CD4-positive, alpha-beta T cell treated with Interleukin-1 beta for 1 hour (primary cell): ENCODE data around the gene MRPS31.

ENCODE experiments used
- DNase-seq, 2 donors: peaks; one replicate each; pipeline ENCODE4 v3.0.0-alpha.2; 2020 to 2022

MRPS31 gene

GRCh38 chr13:40770934-40771618 lies at the start of gene MRPS31:
Gene MRPS31 (minus strand): TSS chr13:40771190. CDS start chr13:40771136, 54 bp downstream.
- peak; percentile 93 to 94 for DNase-seq

DNA sequence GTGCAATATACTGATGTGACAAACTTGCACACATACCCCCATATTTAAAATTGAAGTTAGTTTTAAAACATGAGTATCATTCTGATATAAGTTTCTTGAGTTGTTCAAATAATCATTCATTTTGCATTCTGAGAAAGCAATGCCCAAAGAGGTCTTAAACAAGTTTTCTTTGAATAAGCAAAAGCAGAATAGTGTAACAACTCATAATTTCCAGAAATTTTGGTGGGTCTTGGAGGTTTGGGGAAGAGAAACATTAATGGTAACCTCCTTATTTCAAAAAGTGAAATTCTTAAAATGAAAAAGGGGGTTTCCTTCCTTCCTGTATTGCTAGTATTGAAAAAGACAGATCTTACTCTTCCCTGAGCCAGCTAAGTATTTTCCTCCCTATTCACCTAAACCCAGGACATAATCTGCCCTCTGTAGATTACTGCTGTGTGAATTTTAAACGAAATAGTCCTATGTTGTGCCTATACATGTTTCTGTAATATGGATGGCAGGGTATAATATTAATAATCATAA lies 48.9 kb upstream of the MRPS31 start:
- no peak for DNase-seq

DNA sequence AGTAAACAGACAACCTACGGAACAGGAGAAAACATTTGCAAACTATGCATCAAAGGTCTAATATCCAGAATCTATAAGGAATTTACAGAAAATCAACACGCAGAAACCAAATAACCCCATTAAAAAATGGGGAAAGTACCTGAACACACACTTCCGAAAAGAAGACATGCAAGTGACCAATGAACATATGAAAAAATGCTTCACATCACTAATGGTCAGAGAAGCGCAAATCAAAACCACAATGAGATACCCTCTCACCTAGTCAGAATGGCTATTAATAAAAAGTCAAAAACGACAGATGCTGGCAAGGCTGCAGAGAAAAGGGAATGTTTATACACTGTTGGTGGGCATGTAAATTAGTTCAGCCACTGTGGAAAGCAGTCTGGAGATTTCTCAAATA lies 47.9 kb upstream of the MRPS31 start:
- no peak for DNase-seq

DNA sequence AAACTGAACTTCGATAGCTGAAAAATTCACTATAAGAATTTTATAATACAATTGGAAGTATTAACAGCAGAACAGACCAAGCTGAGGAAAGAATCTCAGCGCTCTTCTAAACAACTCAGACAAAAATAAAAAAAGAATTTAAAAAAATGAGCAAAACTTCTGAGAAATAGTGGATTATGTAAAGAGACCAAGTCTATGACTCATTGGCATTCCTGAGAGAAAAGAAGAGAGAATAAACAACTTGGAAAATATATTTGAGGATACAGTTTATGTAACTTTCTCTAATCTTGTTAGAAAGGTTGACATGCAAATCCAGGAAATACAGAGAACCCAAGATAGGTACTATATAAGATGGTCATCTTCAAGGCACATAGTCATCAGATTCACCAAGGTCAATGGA lies 43.8 kb upstream of the MRPS31 start:
- DNase-seq = no peak

- DNase-seq = peak in 1 of 2 donors; percentile 32
These were observed 42.9 kb upstream of the MRPS31 start for GRCh38 chr13:40813667-40814454.

- no peak for DNase-seq
These were observed 41.9 kb upstream of the MRPS31 start for GRCh38 chr13:40812724-40813445.

- DNase-seq = no peak
These were observed 41.1 kb upstream of the MRPS31 start for GRCh38 chr13:40812102-40812501.

DNA sequence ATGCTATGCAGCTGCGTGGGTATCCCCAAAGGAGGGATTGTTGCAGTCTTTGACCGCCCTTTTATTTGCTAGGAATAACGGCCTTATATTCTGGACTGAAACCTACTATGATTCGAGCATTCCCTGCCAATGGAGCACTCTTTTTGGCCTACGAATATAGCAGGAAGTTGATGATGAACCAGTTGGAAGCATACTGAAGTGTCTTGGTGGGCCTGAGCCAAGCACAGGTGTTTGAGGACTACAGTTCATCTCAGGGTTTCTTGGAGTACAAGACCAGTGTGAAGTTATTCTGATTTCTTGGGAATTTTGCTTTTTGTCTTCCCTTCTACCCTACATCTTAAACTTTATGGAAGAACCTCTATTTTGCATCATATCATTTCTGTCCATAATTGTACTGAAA lies 38.5 kb upstream of the MRPS31 start:
- DNase-seq = no peak

GRCh38 chr13:40806241-40806640 lies 35.3 kb upstream of the MRPS31 start:
- no peak for DNase-seq

- DNase-seq = no peak
These were observed 32.3 kb upstream of the MRPS31 start for GRCh38 chr13:40803316-40803715.

GRCh38 chr13:40801255-40802217 lies 30.5 kb upstream of the MRPS31 start:
- DNase-seq = no peak

- DNase-seq = no peak
These were observed 29.6 kb upstream of the MRPS31 start for GRCh38 chr13:40800559-40800958.

DNA sequence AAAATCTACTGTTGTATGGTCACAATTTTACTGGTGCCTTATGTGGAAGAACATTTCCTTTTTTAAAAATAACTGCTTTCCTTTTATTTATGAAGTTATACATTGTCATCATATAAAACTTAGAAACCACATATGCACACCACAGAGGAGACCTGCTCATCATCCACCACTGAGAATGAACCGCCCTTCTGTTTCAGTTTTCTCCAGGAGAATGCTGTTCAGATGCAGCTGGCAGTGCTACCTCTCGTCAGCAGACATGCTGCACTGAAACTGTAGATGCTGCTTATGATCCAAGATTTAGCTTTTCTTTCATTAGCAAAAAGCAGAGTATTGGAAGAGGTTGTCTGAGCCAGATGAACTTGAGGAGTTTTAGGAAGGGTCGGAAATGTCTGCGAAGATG lies 28.5 kb upstream of the MRPS31 start:
- no peak for DNase-seq

DNA sequence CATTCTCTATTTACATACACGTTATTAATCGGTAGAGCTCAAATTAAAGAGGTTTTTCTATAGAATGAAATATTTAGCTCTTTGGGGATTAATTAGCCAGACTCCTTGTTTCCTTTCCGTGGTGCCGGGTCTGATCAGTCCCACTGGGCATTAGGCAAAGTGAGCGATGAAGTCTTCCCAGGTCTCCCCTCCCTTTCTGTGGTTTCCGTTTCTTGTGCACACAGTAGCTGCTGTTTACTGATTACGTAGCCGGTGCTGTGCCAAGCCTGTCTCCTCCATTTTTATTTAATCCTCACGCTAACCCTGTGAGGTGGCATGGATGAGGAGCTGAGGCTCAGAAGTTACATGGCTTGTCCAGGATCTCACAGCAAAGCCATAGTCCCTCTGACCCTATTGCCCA lies 27.4 kb upstream of the MRPS31 start:
- DNase-seq = peak; percentile 23 to 37

DNA sequence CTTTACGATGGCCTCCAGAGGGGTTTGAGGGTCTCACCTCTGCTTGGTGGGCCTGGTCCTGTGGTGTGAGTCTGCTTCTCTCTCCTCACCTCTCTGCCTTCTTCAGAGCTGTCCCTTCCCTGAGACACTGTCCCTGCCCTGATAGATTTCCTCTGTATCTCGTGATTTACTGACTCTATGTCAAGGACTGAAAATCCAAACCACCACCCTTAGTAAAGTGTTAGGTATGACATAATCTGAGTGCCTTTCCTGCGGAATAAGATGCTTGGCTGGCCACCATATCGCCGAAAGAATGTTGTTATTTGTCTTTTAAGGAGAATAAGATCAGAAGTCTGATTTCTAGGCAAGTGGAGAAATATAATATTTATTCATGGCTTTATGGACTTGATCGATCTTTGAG lies 25.7 kb upstream of the MRPS31 start:
- DNase-seq = no peak

- no peak for DNase-seq
These were observed 23.7 kb upstream of the MRPS31 start for GRCh38 chr13:40794414-40795368.

DNA sequence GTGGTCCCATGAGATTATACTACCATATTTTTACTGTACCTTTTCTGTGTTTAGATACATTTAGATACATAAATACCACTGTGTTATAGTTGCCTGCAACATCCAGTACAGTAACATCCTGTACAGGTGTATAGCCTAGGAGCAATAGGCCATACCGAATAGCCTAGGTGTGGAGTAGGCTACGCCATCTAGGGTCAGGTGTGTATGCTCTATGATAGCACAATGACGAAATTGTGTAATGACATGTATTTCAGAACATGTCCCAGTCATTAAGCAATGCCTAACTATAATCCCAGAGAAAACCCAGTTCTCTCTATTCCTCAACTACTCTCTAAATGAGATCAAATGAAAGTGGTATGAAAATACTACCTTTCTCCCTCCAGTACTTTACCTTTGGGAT lies 22.3 kb upstream of the MRPS31 start:
- DNase-seq = no peak

DNA sequence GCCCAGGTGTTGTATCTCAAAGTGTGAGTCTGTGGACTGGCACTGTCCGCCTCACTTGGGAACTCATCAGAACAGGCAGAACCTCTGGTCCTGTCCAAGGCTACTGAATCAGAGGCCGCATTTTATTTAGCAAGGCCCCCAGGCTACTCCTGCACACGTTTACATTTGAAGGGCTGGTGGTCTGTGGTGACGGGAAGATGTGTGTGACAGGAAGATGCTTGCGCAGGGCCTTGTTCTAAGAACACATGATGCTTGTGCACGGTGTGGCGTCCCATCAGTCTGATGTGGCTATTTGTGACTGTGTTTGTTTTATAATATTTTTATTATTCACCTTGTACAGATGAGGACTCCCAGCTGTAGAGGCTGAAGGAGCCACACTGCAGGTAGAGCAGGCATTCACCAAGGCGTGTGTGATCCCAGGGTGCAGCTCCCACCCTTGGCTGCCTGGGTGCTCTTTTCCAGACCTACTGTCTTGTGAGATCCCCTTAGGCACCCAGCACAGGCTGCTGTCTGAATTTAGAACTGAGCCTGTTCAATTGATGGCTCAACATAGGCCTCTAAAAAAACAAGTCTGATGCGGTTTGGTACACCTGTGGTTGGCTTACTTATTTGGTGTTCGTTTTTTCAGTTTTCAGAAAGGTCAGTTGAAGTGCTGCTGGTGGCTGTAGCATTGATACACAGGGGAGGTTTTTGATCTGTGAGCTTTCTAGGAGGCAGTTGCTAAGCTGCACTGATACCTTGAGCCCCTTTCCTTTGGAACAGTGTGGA lies 21.5 kb upstream of the MRPS31 start:
- DNase-seq = no peak

DNA sequence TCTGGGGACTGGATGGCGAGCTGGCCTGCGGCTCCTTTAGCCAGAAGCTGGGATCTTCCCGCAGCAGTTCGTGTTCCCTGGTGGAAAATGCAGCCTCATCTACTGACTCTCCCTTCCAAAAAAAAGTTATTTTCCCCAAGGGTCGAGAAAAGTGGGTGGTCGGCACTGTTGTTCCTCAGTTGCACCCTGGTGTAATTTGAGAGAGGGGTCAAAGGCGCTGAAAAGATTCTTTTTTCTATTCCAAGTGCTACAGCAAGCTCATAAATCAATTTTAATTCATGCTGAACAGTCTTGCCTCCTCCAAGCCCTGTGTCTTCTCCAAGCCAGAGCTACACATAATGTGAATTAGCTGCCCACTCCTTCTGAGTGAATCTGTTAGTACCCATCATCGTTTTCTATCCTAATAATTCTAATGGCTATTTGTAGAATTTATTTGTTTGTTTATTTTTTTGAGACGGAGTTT lies 19.2 kb upstream of the MRPS31 start:
- no peak for DNase-seq
